Upper lobe of left lung (tissue), 4 donors: ENCODE data around the gene RIPOR1.

Experiments used
- EP300 ChIP-seq, 4 donors: sonication (generic); formaldehyde crosslinking; IDR thresholded peaks; one replicate each; pipeline ENCODE4 v1.5.1; 2017; ENCODE audit warnings: antibody characterized with exemption in 4 of 4, control low read depth in 2 of 4
- POLR2A ChIP-seq, 4 donors: fragments of 450-650 bp; IDR thresholded peaks; one replicate each; pipeline ENCODE4 v1.5.1; 2016 to 2017; ENCODE audit warnings: antibody characterized with exemption in 4 of 4, mild to moderate bottlenecking in 2 of 4
- TF ChIP-seq, protein P1 (sequence below), 6 experiments: fragments of 450-650 bp in 4 of 6; fragments of 200-600 bp in 2 of 6; sonication (generic) in 2 of 6; IDR thresholded peaks; one replicate each; pipeline ENCODE4 v1.5.1; 2016 to 2019; ENCODE audit warnings: antibody characterized with exemption in 6 of 6

DNA sequence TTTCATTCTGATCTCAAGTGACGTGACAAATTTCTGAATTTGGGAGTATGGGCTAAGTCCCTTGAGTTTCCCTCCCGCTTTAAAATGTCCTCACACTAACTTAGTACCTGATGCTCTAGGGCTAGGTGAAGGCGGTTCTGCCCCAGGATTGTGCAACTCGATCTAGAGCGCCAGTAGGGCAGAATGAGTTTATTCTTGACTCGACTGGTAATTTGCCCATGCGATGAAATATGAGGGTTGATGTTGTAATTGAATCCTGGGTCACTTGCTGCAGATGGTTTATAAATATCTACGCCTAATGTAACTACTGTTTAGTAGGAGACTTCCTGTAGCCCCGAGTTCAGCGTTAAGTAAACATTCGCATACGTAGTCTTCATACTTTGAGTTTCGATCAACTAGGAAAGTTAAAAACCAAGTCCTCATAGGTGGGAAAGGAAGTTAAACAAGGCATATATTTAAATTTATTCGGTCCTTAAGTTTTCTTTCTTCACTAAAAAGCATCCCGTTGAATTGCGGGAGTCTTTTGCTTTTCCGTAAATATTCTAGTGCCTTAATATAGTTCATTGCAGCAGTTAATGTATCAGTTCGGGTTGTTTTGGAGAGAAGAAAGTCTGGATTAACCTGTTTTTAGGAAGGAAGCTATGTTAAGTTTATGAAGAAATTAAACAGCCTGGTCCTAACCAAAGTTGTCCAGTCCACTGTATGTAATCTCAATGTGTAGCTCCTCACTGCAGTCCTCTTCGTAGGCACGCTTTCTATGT, 35.3 kb downstream of the RIPOR1 start:
- TF ChIP-seq, protein P1, sequence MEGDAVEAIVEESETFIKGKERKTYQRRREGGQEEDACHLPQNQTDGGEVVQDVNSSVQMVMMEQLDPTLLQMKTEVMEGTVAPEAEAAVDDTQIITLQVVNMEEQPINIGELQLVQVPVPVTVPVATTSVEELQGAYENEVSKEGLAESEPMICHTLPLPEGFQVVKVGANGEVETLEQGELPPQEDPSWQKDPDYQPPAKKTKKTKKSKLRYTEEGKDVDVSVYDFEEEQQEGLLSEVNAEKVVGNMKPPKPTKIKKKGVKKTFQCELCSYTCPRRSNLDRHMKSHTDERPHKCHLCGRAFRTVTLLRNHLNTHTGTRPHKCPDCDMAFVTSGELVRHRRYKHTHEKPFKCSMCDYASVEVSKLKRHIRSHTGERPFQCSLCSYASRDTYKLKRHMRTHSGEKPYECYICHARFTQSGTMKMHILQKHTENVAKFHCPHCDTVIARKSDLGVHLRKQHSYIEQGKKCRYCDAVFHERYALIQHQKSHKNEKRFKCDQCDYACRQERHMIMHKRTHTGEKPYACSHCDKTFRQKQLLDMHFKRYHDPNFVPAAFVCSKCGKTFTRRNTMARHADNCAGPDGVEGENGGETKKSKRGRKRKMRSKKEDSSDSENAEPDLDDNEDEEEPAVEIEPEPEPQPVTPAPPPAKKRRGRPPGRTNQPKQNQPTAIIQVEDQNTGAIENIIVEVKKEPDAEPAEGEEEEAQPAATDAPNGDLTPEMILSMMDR (IDR thresholded peaks at IDR 0.05) = no peak
- no peak for TF ChIP-seq EP300 (IDR thresholded peaks at IDR 0.05)
- TF ChIP-seq POLR2A (IDR thresholded peaks at IDR 0.05) = peak in 1 of 4 donors; percentile 8
